GM12878 (cell line): ENCODE results near the gene MYO16. TPM values are rescaled to one million over a fixed set of nuclear protein-coding genes. Genes with fewer than 3 reads are reported as not detected.

Experiments
- BHLHE40 ChIP-seq, 2 experiments: fragments of 450-650 bp in 1 of 2; IDR thresholded peaks; 2 replicates each; pipeline ENCODE4 v1.6.1; 2011 to 2017; ENCODE audit warnings: low read depth in 2 of 2, borderline replicate concordance in 1 of 2, improper control_type of control experiment in 1 of 2, low read length in 1 of 2, mild to moderate bottlenecking in 1 of 2
- CHD4 ChIP-seq: fragments of 200-600 bp; sonication (generic); IDR thresholded peaks from 2 replicates; pipeline ENCODE4 v1.6.1; 2016; ENCODE audit warnings: mild to moderate bottlenecking
- E2F4 ChIP-seq: IDR thresholded peaks from 2 replicates; pipeline ENCODE4 v1.6.1; 2012; ENCODE audit warnings: low read depth, low read length, improper control_type of control experiment
- ELK1 ChIP-seq: IDR thresholded peaks from 2 replicates; pipeline ENCODE4 v1.6.1; 2012; ENCODE audit warnings: low read depth, low read length, improper control_type of control experiment
- EZH2 ChIP-seq: IDR thresholded peaks from 2 replicates; pipeline ENCODE4 v1.6.1; 2012; ENCODE audit warnings: low read depth, mild to moderate bottlenecking, control low read depth, inconsistent platforms, low read length, borderline replicate concordance; ENCODE audit not compliant: control insufficient read depth
- GATAD2B ChIP-seq: fragments of 450-650 bp; conservative IDR thresholded peaks from 2 replicates; pipeline ENCODE4 v1.6.1; 2017; ENCODE audit warnings: low read depth, mild to moderate bottlenecking, moderate library complexity
- IKZF1 ChIP-seq: fragments of 450-650 bp; conservative IDR thresholded peaks from 2 replicates; pipeline ENCODE4 v1.6.1; 2017; ENCODE audit warnings: antibody characterized with exemption, mild to moderate bottlenecking
- IKZF2 ChIP-seq, 2 experiments: fragments of 450-650 bp; IDR thresholded peaks; 2 replicates each; pipeline ENCODE4 v1.6.1; 2017; ENCODE audit warnings: mild to moderate bottlenecking in 2 of 2, moderate library complexity in 2 of 2
- IRF5 ChIP-seq: fragments of 450-650 bp; IDR thresholded peaks from 2 replicates; pipeline ENCODE4 v1.6.1; 2017; ENCODE audit warnings: borderline replicate concordance
- MTA2 ChIP-seq: fragments of 450-650 bp; IDR thresholded peaks from 2 replicates; pipeline ENCODE4 v1.6.1; 2016; ENCODE audit warnings: low read depth, mild to moderate bottlenecking, moderate library complexity
- MYB ChIP-seq: fragments of 150-350 bp; IDR thresholded peaks from 2 replicates; pipeline ENCODE4 v1.6.1; 2014; ENCODE audit warnings: mild to moderate bottlenecking, low read depth, low read length, borderline replicate concordance
- NFIC ChIP-seq: IDR thresholded peaks from 2 replicates; pipeline ENCODE4 v1.6.1; 2012; ENCODE audit warnings: low read depth, mild to moderate bottlenecking, inconsistent platforms, low read length, moderate library complexity
- NKRF ChIP-seq: fragments of 450-650 bp; conservative IDR thresholded peaks from 2 replicates; pipeline ENCODE4 v1.6.1; 2017; ENCODE audit warnings: mild to moderate bottlenecking, moderate library complexity
- PAX5 ChIP-seq: IDR thresholded peaks from 2 replicates; pipeline ENCODE4 v1.6.1; 2011; ENCODE audit warnings: low read depth, low read length, borderline replicate concordance
- POLR2AphosphoS5 ChIP-seq: IDR thresholded peaks from 2 replicates; pipeline ENCODE4 v1.6.1; 2011; ENCODE audit warnings: mild to moderate bottlenecking, low read length, inconsistent platforms
- POU2F2 ChIP-seq: IDR thresholded peaks from 3 replicates; pipeline ENCODE4 v1.6.1; 2011; ENCODE audit warnings: low read depth, mild to moderate bottlenecking, low read length, borderline replicate concordance
- RFX5 ChIP-seq: IDR thresholded peaks from 2 replicates; pipeline ENCODE4 v1.6.1; 2011; ENCODE audit warnings: low read depth, low read length, improper control_type of control experiment
- ZNF384 ChIP-seq: IDR thresholded peaks from 2 replicates; pipeline ENCODE4 v1.6.1; 2012; ENCODE audit warnings: low read depth, mild to moderate bottlenecking, low read length, improper control_type of control experiment, borderline replicate concordance
- ZNF687 ChIP-seq: fragments of 450-650 bp; IDR thresholded peaks from 2 replicates; pipeline ENCODE4 v1.6.1; 2017; ENCODE audit warnings: mild to moderate bottlenecking, moderate library complexity
- polyA plus RNA-seq, 11 experiments: library from polyadenylated mRNA; depleted of rRNA in 4 of 11; unstranded in 6 of 11; stranded (reverse) in 5 of 11; fragments of >200 nt; fragmentation: Nextera tagmentation in 4 of 11; fragmentation: Illumina TruSeq in 1 of 11; extraction: Ambion mirVana in 4 of 11; extraction: Trizol in 1 of 11; gene quantifications; 1 replicate in 1 of 11; 2 replicates in 10 of 11; pipeline versions ENCODE4 v1.2.1 to v1.2.3, GENCODE V29; 2011 to 2016; ENCODE audit warnings: inconsistent platforms in 2 of 11, missing spikeins in 2 of 11, low read depth in 1 of 11
- total RNA-seq, 4 experiments: library from RNA; depleted of rRNA in 3 of 4; stranded (reverse); fragments of >200 nt in 3 of 4; fragmentation: Illumina TruSeq in 1 of 4; extraction: Trizol in 1 of 4; gene quantifications; 2 replicates each; pipeline versions ENCODE4 v1.2.1 to v1.2.3, GENCODE V29; 2013 to 2021

Gene MYO16
- total and polyA plus RNA-seq, 10 of the 15 experiments (the other 5 are each of a cell fraction or from before 2014, with no cell fraction given): under 0.01 to 1.7 (median 0.05) TPM; not detected in 4

GRCh38 chr13:109212650-109213049 lies 583.2 kb downstream of the MYO16 start (continued):
- TF ChIP-seq IKZF2 (IDR thresholded peaks at IDR 0.05) (peak; percentile 62 to 64; a peak in 2 of 4 replicates), IRF5 (no peak), BHLHE40 (IDR thresholded peaks at IDR 0.05; ENCODE audit: borderline replicate concordance in 1 of 2, low read depth in 2 of 2, low read length in 1 of 2) (peak in 1 of 2 experiments; percentile 38; a peak in 1 of 4 replicates), MTA2 (peak; percentile 78), GATAD2B (no peak; the same call in 1 of the 2 replicates), IKZF1 (peak; percentile 73), EZH2 (no peak), ZNF687 (no peak), POU2F2 (no peak), MYB (0 out of 2 replicates have a peak, but pooled peaks have one; percentile 48), E2F4 (no peak), NKRF (no peak), CHD4 (no peak), ELK1 (no peak), ZNF384 (no peak), NFIC (no peak), PAX5 (no peak), POLR2AphosphoS5 (no peak), RFX5 (no peak)
